Peyer's patch (tissue), 4 donors: ENCODE data around the gene CCDC38. TPM values are rescaled to one million over a fixed set of nuclear protein-coding genes. Genes with fewer than 3 reads are reported as not detected.

Experiments
- DNase-seq, 3 donors: peaks; one replicate each; pipeline ENCODE4 v3.0.0-alpha.2; 2017 to 2019
- H3K27ac ChIP-seq, 4 donors: fragments of 200-600 bp; sonication (generic); one replicate each; pipeline ENCODE4 v1.5.1; 2016 to 2019
- H3K27me3 ChIP-seq, 2 donors: fragments of 200-600 bp; sonication (generic); one replicate each; pipeline ENCODE4 v1.5.1; 2019
- H3K36me3 ChIP-seq, 3 donors: fragments of 200-600 bp; sonication (generic); one replicate each; pipeline ENCODE4 v1.5.1; 2016 to 2019
- H3K4me1 ChIP-seq, 4 donors: fragments of 200-600 bp; sonication (generic); one replicate each; pipeline ENCODE4 v1.5.1; 2016 to 2019
- H3K4me3 ChIP-seq, 4 donors: fragments of 200-600 bp; sonication (generic); 1 replicate in 3 of 4; 2 replicates in 1 of 4; pipeline ENCODE4 v1.5.1; 2016 to 2019; ENCODE audit warnings: mild to moderate bottlenecking in 1 of 4
- H3K9me3 ChIP-seq, 4 donors: fragments of 200-600 bp; sonication (generic); one replicate each; pipeline ENCODE4 v1.5.1; 2016 to 2019; ENCODE audit warnings: mild to moderate bottlenecking in 1 of 4
- POLR2A ChIP-seq, 2 donors: fragments of 450-650 bp; IDR thresholded peaks; one replicate each; pipeline ENCODE4 v1.5.1; 2017; ENCODE audit warnings: antibody characterized with exemption in 2 of 2, mild to moderate bottlenecking in 2 of 2, moderate library complexity in 2 of 2
- total RNA-seq, 4 donors: library from RNA; depleted of rRNA; stranded (reverse); fragments of >200 nt; gene quantifications; one replicate each; pipeline ENCODE4 v1.1.0, GENCODE V29; 2016
- TF ChIP-seq, protein P1 (sequence below), 6 experiments: fragments of 450-650 bp in 4 of 6; fragments of 200-600 bp in 2 of 6; sonication (generic) in 1 of 6; IDR thresholded peaks; one replicate each; pipeline ENCODE4 v1.5.1; 2017 to 2019; ENCODE audit warnings: antibody characterized with exemption in 6 of 6, mild to moderate bottlenecking in 3 of 6, moderate library complexity in 1 of 6

Gene CCDC38
- total RNA-seq, 4 donors from 2014 or later: not detected

DNA sequence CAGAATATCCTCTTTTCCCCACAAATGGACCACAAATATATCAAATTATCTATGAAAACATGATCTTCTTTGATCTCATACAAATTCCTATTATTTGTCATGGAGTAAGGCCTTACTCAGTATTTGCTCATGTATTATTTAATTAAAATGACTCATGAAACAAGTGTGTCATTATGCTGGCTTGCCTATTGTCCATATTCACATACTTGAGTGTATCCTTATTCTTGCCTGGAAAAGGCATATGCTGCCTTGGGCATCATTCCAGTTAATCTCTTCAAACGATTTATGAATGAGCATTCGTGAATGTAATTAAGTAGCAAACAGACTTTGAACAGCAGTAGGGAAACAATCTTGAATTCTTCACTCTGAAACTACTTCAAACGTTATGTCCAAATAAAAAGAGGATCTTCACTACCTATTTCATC is 106.2 kb downstream of the CCDC38 start:
- Histone ChIP-seq H3K27me3 (no peaks in the 10 kb centered on the region), H3K27ac (no peak overlapping the region), H3K36me3 (no peaks in the 10 kb centered on the region), H3K4me3 (no peak overlapping the region), H3K9me3 (no peaks in the 10 kb centered on the region), H3K4me1 (peaks cover 0 to 10% (median 0%) of the 10 kb centered on the region in 4 donors)
- TF ChIP-seq POLR2A (IDR thresholded peaks at IDR 0.05): no peak
- TF ChIP-seq, protein P1, sequence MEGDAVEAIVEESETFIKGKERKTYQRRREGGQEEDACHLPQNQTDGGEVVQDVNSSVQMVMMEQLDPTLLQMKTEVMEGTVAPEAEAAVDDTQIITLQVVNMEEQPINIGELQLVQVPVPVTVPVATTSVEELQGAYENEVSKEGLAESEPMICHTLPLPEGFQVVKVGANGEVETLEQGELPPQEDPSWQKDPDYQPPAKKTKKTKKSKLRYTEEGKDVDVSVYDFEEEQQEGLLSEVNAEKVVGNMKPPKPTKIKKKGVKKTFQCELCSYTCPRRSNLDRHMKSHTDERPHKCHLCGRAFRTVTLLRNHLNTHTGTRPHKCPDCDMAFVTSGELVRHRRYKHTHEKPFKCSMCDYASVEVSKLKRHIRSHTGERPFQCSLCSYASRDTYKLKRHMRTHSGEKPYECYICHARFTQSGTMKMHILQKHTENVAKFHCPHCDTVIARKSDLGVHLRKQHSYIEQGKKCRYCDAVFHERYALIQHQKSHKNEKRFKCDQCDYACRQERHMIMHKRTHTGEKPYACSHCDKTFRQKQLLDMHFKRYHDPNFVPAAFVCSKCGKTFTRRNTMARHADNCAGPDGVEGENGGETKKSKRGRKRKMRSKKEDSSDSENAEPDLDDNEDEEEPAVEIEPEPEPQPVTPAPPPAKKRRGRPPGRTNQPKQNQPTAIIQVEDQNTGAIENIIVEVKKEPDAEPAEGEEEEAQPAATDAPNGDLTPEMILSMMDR (IDR thresholded peaks at IDR 0.05): no peak
- no peak for DNase-seq

DNA sequence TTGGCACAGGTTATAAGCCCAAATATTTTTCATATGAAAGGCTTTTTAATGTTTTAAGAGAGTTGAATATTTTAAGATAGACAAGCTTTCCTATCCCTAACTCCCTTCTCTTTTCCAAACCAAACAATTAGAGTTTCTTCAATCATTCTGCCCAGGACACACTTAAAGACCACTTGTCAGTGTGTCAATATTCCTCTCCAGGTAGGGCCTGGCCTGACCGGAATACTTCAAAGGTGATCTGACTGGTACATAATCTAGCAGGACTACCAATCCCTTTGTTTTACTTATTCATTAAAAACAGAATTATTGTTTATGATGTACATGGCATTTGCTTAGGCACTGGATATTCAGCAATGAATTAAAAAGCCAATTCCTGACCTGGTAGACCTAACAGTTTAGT is 107.8 kb downstream of the CCDC38 start:
- H3K4me1 ChIP-seq: peaks cover 0 to 10% (median 0%) of the 10 kb centered on the region in 4 donors
- H3K27me3 ChIP-seq: no peaks in the 10 kb centered on the region
- DNase-seq: no peak
- no peak overlapping the region for H3K27ac ChIP-seq
- H3K4me3 ChIP-seq: no peak overlapping the region
- H3K9me3 ChIP-seq: no peaks in the 10 kb centered on the region
- H3K36me3 ChIP-seq: no peaks in the 10 kb centered on the region
- TF ChIP-seq, protein P1 (IDR thresholded peaks at IDR 0.05): no peak
- no peak for TF ChIP-seq POLR2A (IDR thresholded peaks at IDR 0.05)

DNA sequence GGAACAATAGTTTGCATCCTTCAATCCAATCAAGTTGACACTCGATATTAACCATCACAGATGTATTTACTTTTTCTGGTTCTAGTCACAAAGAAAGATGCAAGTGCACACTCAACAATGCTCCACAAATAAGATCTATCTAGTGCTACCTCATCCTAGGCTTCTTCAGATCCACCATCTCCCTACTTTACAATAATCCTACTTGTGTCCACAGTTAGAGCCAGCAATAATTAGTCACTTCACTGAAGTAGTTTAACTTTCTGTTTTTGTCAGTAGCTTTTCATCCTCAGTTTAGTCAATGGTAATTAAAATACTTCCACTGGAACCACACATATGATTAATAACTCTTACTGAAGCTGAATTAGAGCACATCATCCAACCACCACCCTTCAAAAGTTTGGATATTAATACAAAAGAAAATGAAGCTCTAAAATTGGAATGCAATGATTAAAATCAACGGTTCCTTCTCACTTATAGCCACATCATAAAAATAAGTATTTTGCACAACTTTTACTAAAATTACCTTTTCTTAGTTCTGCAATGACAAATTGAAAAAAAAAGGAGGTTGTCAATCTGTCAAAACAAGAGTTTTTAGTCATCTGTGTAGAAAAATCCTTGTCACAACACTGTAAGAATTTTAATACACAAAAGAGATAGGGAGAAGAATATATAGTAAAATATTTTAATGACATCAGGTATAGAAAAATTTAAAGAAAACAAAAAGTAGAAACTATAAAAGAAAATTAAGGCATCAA is 111.9 kb downstream of the CCDC38 start:
- H3K36me3 ChIP-seq: no peaks in the 10 kb centered on the region
- no peak overlapping the region for H3K4me3 ChIP-seq
- DNase-seq: no peak
- H3K4me1 ChIP-seq: no peaks in the 10 kb centered on the region
- no peaks in the 10 kb centered on the region for H3K27me3 ChIP-seq
- no peak overlapping the region for H3K27ac ChIP-seq
- no peaks in the 10 kb centered on the region for H3K9me3 ChIP-seq
- no peak for TF ChIP-seq POLR2A (IDR thresholded peaks at IDR 0.05)
- TF ChIP-seq, protein P1 (IDR thresholded peaks at IDR 0.05): no peak

DNA sequence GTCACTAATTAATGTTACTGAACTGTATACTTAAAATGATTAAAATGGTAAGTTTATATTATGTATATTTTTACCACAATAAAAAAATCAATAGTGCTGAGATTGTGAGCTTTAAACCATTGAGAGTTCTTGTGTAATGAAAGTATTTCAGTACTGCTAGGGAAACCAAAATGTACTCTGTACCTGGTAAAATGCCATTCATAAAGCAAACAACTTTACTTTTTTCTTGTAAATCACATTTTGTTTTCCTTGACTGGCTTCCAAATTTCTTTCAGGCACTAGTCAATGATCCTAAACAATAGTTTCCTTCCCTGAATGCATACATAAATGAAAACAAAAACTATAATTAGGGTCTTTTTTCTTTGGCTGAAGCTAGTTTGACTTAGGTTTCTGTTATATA is 113.0 kb downstream of the CCDC38 start:
- no peak overlapping the region for H3K27ac ChIP-seq

DNA sequence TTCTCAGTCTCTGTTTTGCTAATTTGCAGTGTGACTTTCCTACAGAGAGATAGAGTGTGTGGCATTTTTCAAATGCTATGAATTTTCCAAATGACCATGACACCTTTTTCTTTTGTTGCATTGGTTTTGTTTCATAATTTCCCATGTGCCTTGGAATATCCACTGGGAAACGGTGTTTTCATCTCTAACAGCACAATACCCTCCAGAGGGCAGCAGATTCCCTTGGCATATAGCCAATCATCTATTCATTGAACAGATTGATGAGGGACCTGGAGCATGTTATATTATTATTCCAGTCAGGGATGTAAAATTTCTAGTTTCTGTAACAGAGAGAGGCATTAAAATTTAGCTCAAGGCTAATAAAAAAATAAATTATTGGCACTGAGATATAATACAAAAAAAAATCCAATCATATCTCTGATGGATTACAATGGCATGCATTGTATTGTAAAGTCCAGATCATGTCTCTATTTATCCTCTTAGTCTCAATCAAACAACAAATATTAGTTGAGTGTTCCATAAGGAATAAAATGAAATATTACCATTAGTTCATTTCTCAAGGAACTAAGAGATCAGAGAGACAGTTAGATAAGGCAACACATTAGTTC is 122.2 kb downstream of the CCDC38 start:
- Histone ChIP-seq H3K9me3 (no peaks in the 10 kb centered on the region), H3K36me3 (no peaks in the 10 kb centered on the region), H3K4me1 (no peaks in the 10 kb centered on the region), H3K27ac (no peak overlapping the region), H3K4me3 (no peak overlapping the region), H3K27me3 (no peaks in the 10 kb centered on the region)
- TF ChIP-seq, protein P1 (IDR thresholded peaks at IDR 0.05): peak in 4 of 6 experiments; percentile 15 to 80 (median 76)
- TF ChIP-seq POLR2A (IDR thresholded peaks at IDR 0.05): no peak
- peak in 1 of 3 donors; percentile 75 for DNase-seq

More for the DNA sequence above, 113.0 kb downstream of the CCDC38 start:
- no peak for DNase-seq
- H3K4me1 ChIP-seq: no peaks in the 10 kb centered on the region
- H3K27me3 ChIP-seq: no peaks in the 10 kb centered on the region
- H3K4me3 ChIP-seq: no peak overlapping the region
- no peaks in the 10 kb centered on the region for H3K9me3 ChIP-seq
- TF ChIP-seq POLR2A (IDR thresholded peaks at IDR 0.05): no peak
- TF ChIP-seq, protein P1 (IDR thresholded peaks at IDR 0.05): no peak
- no peaks in the 10 kb centered on the region for H3K36me3 ChIP-seq

Other genes with a start within 250 kb of the CCDC38 start
- 10 to 100 TPM; 12.3 to 20.6 (median 16.6) TPM for gene NTN4, start 151.8 kb downstream of the CCDC38 start, total RNA-seq
- 10 to 100 TPM in 1 of 4 donors, 1 to 10 TPM in 3; 2.8 to 11.6 (median 4.5) TPM for gene SNRPF, start 83.7 kb downstream of the CCDC38 start, total RNA-seq
- gene AMDHD1, start 717 bp upstream of the CCDC38 start, total RNA-seq: 1 to 10 TPM in 3 of 4 donors, not detected in 1; 1.7 to 3.5 (median 2.5) TPM
- 1 to 10 TPM in 3 of 4 donors, not detected in 1; 4.0 to 8.1 (median 4.3) TPM for gene HAL, start 53.7 kb upstream of the CCDC38 start, total RNA-seq
- 10 to 100 TPM; 59.6 to 80.7 (median 76.4) TPM for gene LTA4H, start 93.0 kb upstream of the CCDC38 start, total RNA-seq